SU-DHL-6 (cell line): Measurements from ENCODE around the gene TOR1A.
A peak's percentile ranks its signal among the peaks of the same experiment; 100 is the strongest.

Experiments
- H2AFZ ChIP-seq: fragments of 200-600 bp; sonication (generic); 2 replicates; pipeline ENCODE4 v1.6.1; 2014; ENCODE audit warnings: low read depth, mild to moderate bottlenecking, moderate library complexity, mixed read lengths, antibody characterized with exemption, low read length; ENCODE audit not compliant: severe bottlenecking
- H3F3A ChIP-seq: fragments of 200-600 bp; shearing (Covaris generic); 2 replicates; pipeline ENCODE4 v1.6.0; 2016; ENCODE audit warnings: antibody characterized with exemption, mild to moderate bottlenecking; ENCODE audit not compliant: insufficient read depth
- H3K27ac ChIP-seq: fragments of 200-600 bp; sonication (generic); 2 replicates; pipeline ENCODE4 v1.5.1; 2016; ENCODE audit warnings: low read depth, mild to moderate bottlenecking, low read length, moderate library complexity, mixed read lengths
- H3K27me3 ChIP-seq: fragments of 200-600 bp; sonication (generic), shearing (Covaris generic); 2 replicates; pipeline ENCODE4 v1.6.0; 2014; ENCODE audit warnings: mild to moderate bottlenecking, low read length
- H3K36me3 ChIP-seq: fragments of 200-600 bp; sonication (generic); 2 replicates; pipeline ENCODE4 v1.6.1; 2014; ENCODE audit warnings: mild to moderate bottlenecking, low read length, mixed read lengths
- H3K4me2 ChIP-seq: fragments of 300-600, 200-600 bp; shearing (Covaris generic), sonication (generic); 2 replicates; pipeline ENCODE4 v1.6.0; 2014; ENCODE audit warnings: low read length, low read depth, mild to moderate bottlenecking; ENCODE audit not compliant: poor library complexity, severe bottlenecking
- H3K4me3 ChIP-seq: fragments of 200-600 bp; sonication (generic); 2 replicates; pipeline ENCODE4 v1.5.1; 2014; ENCODE audit warnings: antibody characterized with exemption, low read length, mild to moderate bottlenecking, mixed read lengths; ENCODE audit not compliant: insufficient read depth, poor library complexity, severe bottlenecking
- H3K79me2 ChIP-seq: fragments of 200-600 bp; sonication (generic); 2 replicates; pipeline ENCODE4 v1.6.1; 2014; ENCODE audit warnings: mild to moderate bottlenecking, low read length, moderate library complexity; ENCODE audit not compliant: insufficient read depth
- H3K9ac ChIP-seq: fragments of 200-600 bp; sonication (generic); 2 replicates; pipeline ENCODE4 v1.7.0; 2014; ENCODE audit warnings: mild to moderate bottlenecking, low read length
- H3K9me2 ChIP-seq: fragments of 200-600 bp; sonication (generic); replicated peaks from 2 replicates; pipeline ENCODE4 v1.6.1; 2014; ENCODE audit warnings: low read length; ENCODE audit not compliant: insufficient read depth
- H3K9me3 ChIP-seq: fragments of 200-600 bp; sonication (generic); 2 replicates; pipeline ENCODE4 v1.6.1; 2014; ENCODE audit warnings: low read length, mixed read lengths; ENCODE audit not compliant: insufficient read depth
- H4K20me1 ChIP-seq: fragments of 200-600 bp; sonication (generic); 2 replicates; pipeline ENCODE4 v1.6.1; 2014; ENCODE audit warnings: low read depth, mild to moderate bottlenecking, antibody characterized with exemption, low read length, moderate library complexity, mixed read lengths
- CTCF ChIP-seq: fragments of 200-600 bp; sonication (generic); IDR thresholded peaks from one replicate; pipeline ENCODE4 v1.5.1; 2017; ENCODE audit warnings: antibody characterized with exemption, mild to moderate bottlenecking, low read length, moderate library complexity; ENCODE audit not compliant: insufficient read depth, poor library complexity, severe bottlenecking
- EZH2phosphoT487 ChIP-seq: fragments of 200-600 bp; sonication (generic), shearing (Covaris generic); conservative IDR thresholded peaks from 2 replicates; pipeline ENCODE4 v1.6.1; 2018; ENCODE audit warnings: mild to moderate bottlenecking, antibody characterized with exemption, low read length, moderate library complexity, mixed read lengths

Gene TOR1A

GRCh38 chr9:129822898-129823541 lies 916 bp downstream of the TOR1A start:
- H3K27ac ChIP-seq: peak overlapping the region; percentile 12; the same call in 1 of the 2 replicates
- no peaks in the 10 kb centered on the region for H4K20me1 ChIP-seq
- peak overlapping the region; percentile 93 for H3K9ac ChIP-seq
- no peak overlapping the region for H2AFZ ChIP-seq
- peaks cover 12% of the 10 kb centered on the region; the same call in 1 of the 2 replicates for H3F3A ChIP-seq
- TF ChIP-seq CTCF (no peak), EZH2phosphoT487 (no peak)
- peak overlapping the region; percentile 94 for H3K4me3 ChIP-seq
- H3K4me2 ChIP-seq: peak overlapping the region; percentile 87
- no peaks in the 10 kb centered on the region for H3K9me2 ChIP-seq
- peaks cover 15% of the 10 kb centered on the region for H3K79me2 ChIP-seq
- H3K36me3 ChIP-seq: no peaks in the 10 kb centered on the region
- H3K27me3 ChIP-seq: no peaks in the 10 kb centered on the region
- H3K9me3 ChIP-seq: no peaks in the 10 kb centered on the region

GRCh38 chr9:129816501-129817435 lies 7.2 kb downstream of the TOR1A start:
- H3K4me3 ChIP-seq: no peak overlapping the region
- H3K36me3 ChIP-seq: peaks cover 6% of the 10 kb centered on the region; the same call in 1 of the 2 replicates
- no peaks in the 10 kb centered on the region for H4K20me1 ChIP-seq

GRCh38 chr9:129815278-129815677 lies 8.7 kb downstream of the TOR1A start:
- Histone ChIP-seq H2AFZ (no peak overlapping the region), H3K27ac (no peak overlapping the region), H3K79me2 (0 out of 2 replicates have a peak, but pooled peaks cover under 1% of the 10 kb centered on the region), H3K4me3 (no peak overlapping the region), H3K27me3 (no peaks in the 10 kb centered on the region), H3K4me2 (no peak overlapping the region), H3K9me2 (no peaks in the 10 kb centered on the region), H3F3A (no peaks in the 10 kb centered on the region; the same call in 1 of the 2 replicates), H4K20me1 (no peaks in the 10 kb centered on the region), H3K36me3 (peaks cover 6% of the 10 kb centered on the region; the same call in 1 of the 2 replicates), H3K9ac (no peak overlapping the region), H3K9me3 (no peaks in the 10 kb centered on the region)
- TF ChIP-seq CTCF: no peak
- no peak for TF ChIP-seq EZH2phosphoT487

More at GRCh38 chr9:129816501-129817435, 7.2 kb downstream of the TOR1A start:
- H3F3A ChIP-seq: no peaks in the 10 kb centered on the region; the same call in 1 of the 2 replicates
- H3K4me2 ChIP-seq: no peak overlapping the region
- no peaks in the 10 kb centered on the region for H3K9me3 ChIP-seq
- H3K27me3 ChIP-seq: no peaks in the 10 kb centered on the region
- no peaks in the 10 kb centered on the region for H3K9me2 ChIP-seq
- no peak overlapping the region for H3K27ac ChIP-seq
- no peak for TF ChIP-seq EZH2phosphoT487
- no peak overlapping the region for H3K9ac ChIP-seq
- H3K79me2 ChIP-seq: 0 out of 2 replicates have a peak, but pooled peaks cover 3% of the 10 kb centered on the region
- no peak overlapping the region for H2AFZ ChIP-seq
